GM19468 (cell line): ENCODE measurements around the gene RDH8.
"Not testable (repeated sequence)": the region's sequence is repeated elsewhere in the genome, so short reads cannot be mapped to it uniquely, and the experiment has no call there.

ENCODE experiments used
- ATAC-seq: cut with Tn5 transposase; IDR thresholded peaks from one replicate; pipeline ENCODE4 v1.9.1; 2021; ENCODE audit warnings: mild to moderate bottlenecking, moderate library complexity, moderate number of reproducible peaks; ENCODE audit not compliant: unreplicated experiment; ENCODE audit errors: extremely low read depth

The RDH8 gene

GRCh38 chr19:10004617-10005016 lies 8.7 kb upstream of the RDH8 start:
- no peak for ATAC-seq

GRCh38 chr19:10005632-10006334 lies 7.5 kb upstream of the RDH8 start:
- no peak for ATAC-seq

GRCh38 chr19:10006335-10006708 lies 7.0 kb upstream of the RDH8 start:
- ATAC-seq, result no peak

- no peak for ATAC-seq
Observed at GRCh38 chr19:10006752-10007323, 6.4 kb upstream of the RDH8 start.

- no peak for ATAC-seq
Observed at GRCh38 chr19:10007371-10008183, 5.7 kb upstream of the RDH8 start.

- ATAC-seq, result no peak
Observed at GRCh38 chr19:10008184-10008765, 5.0 kb upstream of the RDH8 start.

GRCh38 chr19:10009714-10010224 lies 3.5 kb upstream of the RDH8 start:
- ATAC-seq, result no peak

- ATAC-seq, result no peak
Observed at GRCh38 chr19:10010247-10010691, 3.0 kb upstream of the RDH8 start, which contains the start of gene COL5A3. Gene COL5A3, minus strand, starts transcription at chr19:10010504. Its CDS starts 119 bp downstream, at chr19:10010385.

GRCh38 chr19:10010939-10011338 lies 2.3 kb upstream of the RDH8 start:
- ATAC-seq, result no peak

GRCh38 chr19:10011974-10012373 lies 1.3 kb upstream of the RDH8 start:
- ATAC-seq, result no peak

GRCh38 chr19:10013834-10014618 lies 743 bp downstream of the RDH8 start:
- ATAC-seq, result no peak

- ATAC-seq, result no peak
Observed at GRCh38 chr19:10018263-10018662, 5.0 kb downstream of the RDH8 start.

- no peak for ATAC-seq
Observed at GRCh38 chr19:10018786-10019185, 5.5 kb downstream of the RDH8 start.

GRCh38 chr19:10019246-10019645 lies 6.0 kb downstream of the RDH8 start:
- ATAC-seq, result no peak

- no peak for ATAC-seq
Observed at GRCh38 chr19:10020851-10021250, 7.6 kb downstream of the RDH8 start.

GRCh38 chr19:10021446-10021845 lies 8.2 kb downstream of the RDH8 start:
- no peak for ATAC-seq

GRCh38 chr19:10021863-10022262 lies 8.6 kb downstream of the RDH8 start:
- ATAC-seq, result no peak

GRCh38 chr19:10023096-10023495 lies 9.8 kb downstream of the RDH8 start:
- not testable (repeated sequence) for ATAC-seq

GRCh38 chr19:10026744-10027143 lies 13.5 kb downstream of the RDH8 start:
- no peak for ATAC-seq
